AG08395 (cell line): ENCODE measurements around the gene CEPT1.

Source experiments
- DNase-seq: peaks from one replicate; pipeline ENCODE4 v3.0.0; 2012; ENCODE audit warnings: mixed read lengths, low spot score

The CEPT1 gene

DNA sequence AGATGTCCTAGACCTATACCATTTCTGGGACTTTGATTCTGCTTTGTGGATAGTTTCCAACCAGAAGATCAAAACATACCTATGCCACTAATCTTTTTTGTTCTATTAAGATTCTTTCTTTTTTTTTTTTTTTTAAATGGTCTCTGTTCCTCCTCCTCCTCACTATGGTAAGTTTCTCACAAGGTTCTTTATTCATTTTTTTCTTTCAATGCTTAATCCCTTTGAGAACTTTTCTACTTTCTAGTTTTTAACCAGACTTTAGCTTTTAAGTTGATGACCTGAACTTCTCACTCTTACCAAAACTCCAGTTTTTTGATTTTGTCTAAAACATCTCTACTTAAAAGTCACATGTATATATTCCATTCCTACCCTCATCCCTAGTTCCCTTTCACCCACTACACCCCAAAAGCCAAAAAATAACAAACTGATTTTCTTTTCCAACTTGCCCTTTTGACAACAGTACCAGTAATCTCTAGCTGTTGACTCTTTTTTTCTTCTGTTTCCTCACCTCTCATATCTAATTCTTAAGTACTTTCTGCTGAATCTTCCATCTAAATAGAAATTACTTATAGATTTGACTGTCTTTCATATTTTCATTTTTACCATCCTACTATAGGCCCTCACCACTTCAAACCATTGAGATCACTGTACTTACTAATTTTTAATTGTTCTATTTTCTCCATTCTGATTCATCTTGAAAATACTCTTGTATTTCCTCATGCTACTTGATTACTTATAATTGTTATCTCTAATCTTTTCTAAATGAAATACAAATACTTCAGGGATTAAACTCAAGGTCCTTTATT lies 6.1 kb downstream of the CEPT1 start:
- no peak for DNase-seq

GRCh38 chr1:111147948-111148347 lies 7.9 kb downstream of the CEPT1 start:
- DNase-seq: no peak

DNA sequence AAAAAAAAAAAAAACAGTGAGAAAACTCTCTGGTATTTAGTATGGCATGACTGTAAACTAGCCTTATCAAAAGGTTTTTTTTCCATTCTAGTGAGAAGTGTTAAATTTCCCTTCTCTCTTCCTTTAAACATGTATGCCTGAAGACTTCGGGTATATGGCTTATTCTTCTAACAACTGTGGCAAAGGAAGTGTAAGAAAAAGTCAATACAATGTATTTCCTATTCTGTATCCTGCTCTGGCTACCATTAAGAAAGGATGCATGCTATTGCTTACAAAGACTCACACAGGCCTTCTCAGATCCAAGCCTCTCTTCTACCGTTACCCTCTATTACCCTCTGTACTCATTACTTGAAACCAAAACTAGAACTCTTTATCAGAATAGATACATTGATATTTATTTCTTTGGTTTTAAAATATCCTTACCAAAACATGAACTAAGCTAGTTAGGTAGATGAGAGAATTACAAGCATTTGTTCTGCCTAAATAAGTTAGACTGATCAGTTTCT lies 8.4 kb downstream of the CEPT1 start:
- no peak for DNase-seq

- no peak for DNase-seq
Measured at GRCh38 chr1:111151838-111152237, 11.8 kb downstream of the CEPT1 start.

DNA sequence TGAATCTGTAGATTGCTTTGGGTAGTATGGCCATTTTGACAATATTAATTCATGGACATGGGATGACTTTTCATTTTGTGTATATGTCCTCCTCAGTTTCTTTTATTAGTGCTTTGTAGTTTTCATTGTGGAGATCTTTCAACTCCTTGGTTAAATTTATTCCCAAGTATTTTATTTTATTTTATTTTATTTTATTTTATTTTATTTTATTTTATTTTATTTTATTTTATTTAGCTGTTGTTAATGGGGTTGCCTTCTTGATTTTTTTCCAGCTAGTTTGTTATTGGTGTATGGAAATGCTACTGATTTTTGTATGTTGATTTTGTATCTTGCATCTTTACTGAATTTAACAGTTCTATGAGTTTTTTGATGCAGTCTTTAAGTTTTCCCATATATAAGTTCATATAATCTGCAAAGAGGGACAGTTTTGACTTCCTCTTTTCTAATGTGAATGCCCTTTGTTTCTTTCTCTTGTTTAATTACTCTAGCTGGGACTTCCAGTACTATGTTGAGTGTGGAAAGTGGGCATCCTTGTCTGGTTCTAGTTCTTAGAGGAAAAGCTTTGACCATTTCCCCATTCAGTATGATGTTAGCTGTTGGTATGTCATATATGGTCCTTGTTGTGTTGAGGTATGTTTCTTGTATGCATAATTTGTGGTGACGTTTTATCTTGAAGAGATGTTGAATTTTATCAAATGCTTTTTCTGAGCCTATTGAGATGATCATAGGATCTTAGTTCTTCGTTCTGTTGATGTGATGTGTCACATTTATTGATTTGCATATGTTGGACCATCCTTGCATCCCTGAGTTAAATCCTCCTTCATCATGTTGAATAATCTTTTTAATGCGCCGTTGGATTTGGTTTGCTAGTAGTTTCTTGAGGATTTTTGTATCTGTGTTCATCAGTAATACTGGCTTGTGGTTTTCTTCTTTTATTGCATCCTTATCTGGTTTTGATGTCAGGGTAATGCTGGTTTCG lies 14.3 kb downstream of the CEPT1 start:
- no peak for DNase-seq

DNA sequence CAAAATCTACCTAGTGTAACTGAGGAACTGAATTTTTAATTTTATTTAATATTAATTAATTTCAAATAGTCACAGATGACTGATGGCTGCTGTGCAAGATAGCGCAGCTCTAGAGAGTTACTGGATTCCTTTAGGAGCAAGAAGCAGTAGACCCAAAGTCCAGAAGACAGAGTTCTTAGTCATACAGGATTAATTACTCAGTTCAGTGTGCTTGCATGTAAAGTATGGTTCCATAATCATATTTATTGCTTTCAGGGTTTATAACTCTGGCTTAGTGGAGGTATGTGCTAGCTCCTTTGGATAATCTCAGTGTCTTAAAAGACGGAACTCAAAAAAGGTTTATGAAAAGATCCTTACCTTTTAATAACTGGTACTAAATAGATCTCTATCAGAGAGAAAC lies 17.4 kb downstream of the CEPT1 start:
- DNase-seq: no peak

DNA sequence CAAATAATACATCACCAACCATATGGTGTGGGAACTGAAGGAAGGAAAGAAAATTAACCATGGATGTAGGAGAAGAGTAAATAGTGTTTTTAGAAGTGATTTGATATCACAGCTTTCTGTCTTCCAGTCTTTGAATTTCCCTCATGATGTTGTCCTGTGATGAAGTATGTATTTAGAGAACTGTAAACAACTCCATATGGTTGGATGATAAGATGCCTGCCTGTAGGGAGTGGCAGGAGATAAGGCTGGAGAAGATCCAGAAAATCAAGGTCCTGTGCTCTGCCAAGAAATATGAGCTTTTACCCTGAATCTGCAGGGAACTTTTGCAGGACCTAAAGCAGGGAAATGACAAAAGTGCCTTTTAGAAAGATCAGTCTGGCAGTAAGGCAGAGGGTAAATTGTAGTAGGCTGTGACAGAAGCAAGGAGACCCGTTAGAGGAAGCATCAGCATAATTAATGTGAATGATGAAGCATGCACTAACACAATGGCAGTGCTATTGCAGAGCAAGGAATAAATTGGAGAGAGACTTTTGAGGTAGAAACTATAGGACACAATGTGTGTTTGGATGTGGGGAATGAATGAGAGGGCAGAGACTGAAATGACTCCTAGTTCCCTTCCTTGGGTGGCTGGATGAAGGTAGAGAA lies 21.9 kb downstream of the CEPT1 start:
- no peak for DNase-seq

DNA sequence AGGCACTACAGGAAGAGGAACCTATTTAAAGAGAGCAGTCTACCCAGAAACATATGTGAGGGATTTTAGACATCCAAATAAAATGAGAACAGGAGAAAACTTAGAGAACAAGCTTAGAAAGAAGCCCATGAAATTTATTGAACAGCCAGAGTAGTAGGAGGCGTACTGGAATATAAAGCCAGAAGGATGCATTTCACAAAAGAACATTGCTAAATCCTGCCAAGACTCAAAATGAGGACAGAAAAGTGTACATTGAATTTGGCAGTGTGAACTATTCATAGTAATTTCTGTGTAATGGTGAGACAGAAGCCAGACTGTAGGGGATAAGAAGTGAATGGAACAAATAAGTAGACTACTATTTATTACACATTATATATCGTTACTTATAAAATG lies 22.5 kb downstream of the CEPT1 start:
- DNase-seq: no peak

GRCh38 chr1:111163363-111163762 lies 23.3 kb downstream of the CEPT1 start:
- no peak for DNase-seq

DNA sequence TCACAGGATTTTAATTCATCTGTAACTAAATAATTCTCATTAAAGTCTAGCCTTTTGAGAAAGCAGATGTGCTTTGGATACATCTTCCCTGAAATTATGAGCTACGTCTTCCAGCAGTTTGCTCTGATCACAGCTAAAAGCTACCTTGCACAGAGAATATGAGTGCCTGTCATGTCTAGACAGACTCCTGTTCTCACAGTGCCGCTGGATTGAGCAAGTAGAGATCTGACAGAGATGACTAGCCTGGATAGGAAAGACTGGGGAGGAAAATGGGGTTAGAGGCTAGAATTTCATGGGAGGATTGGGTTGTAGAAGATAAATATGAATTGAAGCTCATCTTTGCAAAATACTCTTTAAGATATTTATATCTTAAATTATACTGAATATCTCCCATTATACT lies 24.1 kb downstream of the CEPT1 start:
- no peak for DNase-seq

- DNase-seq: no peak
Measured at GRCh38 chr1:111172463-111172862, 32.4 kb downstream of the CEPT1 start.

- DNase-seq: no peak
Measured at GRCh38 chr1:111174070-111174469, 34.0 kb downstream of the CEPT1 start.

DNA sequence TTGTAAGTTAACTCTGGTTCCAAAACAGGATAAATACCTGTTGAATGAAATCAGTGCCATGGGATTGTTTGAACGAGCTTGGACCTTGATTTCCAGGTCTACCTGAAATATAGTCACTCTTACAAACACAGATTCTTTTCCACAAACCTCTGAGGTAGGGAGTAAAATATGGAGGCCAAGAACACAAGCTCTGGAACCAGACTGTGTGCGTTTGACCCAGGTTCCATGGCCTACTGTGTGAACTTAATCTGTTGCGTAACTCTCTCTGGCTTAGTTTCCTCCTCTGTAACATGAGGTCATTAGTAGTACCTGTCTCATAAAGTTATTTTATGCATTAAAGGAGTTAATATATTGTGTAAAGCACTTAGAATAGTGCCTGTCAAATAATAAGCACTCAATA lies 35.3 kb downstream of the CEPT1 start:
- no peak for DNase-seq

GRCh38 chr1:111176678-111177077 lies 36.7 kb downstream of the CEPT1 start:
- no peak for DNase-seq

GRCh38 chr1:111179968-111180533 lies 40.0 kb downstream of the CEPT1 start:
- DNase-seq: no peak

DNA sequence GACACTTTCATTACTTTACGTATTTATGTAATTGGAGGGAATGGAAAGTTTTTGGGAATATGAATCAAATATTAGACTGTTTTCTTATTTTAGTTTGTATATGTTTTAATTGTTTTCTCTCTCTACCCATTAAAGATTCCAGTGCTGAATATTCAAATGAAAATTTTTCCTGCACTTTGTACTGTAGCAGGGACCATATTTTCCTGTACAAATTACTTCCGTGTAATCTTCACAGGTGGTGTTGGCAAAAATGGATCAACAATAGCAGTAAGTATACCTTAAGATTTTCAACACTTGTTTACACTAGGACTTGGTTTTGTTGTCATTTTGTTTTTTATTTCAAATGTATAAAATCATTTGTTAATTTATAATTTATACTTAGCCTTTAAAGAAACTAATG lies 42.0 kb downstream of the CEPT1 start:
- no peak for DNase-seq

DNA sequence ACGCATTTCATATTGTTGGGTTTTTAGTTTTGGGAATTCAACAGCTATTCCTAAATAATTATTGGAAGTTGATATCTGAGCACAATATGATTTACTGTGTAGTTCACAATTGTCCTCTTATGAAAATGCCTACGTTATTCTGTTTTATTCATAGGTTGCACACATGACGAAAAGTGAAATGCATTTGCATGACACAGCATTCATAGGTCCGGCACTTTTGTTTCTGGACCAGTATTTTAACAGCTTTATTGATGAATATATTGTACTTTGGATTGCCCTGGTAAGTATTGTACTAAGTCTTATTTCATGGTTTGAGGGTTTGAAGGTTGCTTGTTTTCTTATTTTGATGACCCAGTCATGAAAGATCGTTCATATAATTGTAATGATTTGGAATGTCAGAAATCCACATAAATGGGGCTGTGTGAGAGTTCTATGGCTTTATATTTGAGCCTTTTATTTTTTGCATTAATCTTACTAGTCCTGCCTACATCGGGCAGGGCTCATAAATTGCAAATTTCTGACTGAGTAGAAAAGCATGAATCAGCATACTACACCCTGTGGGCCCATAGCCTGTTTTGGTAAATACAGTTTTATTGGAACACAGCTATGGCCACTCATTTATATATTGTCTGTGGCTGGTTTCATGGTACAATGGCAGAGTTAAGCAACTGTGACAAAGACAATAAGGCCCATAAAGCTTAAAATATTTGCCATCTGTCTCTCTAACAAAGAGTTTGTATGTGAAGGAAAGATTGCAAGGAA lies 43.5 kb downstream of the CEPT1 start:
- no peak for DNase-seq

DNA sequence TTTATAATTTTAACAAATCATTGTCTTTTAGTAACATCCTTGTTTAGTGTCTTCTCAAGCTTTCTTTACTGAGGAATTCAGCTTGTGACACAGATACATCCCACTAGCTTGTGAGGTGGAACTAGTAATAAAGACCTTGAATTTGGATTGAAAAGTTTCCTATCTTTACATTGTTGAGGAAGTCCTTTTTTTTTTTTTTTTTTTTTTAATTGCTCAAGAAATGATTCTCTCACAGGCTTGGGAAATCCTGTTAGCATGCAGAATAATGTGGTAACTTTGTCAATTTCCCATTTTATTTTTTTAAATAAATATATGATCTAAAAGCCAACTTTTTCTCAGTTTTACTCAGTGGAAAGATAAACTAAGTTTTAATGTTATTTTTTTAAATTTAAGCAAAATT lies 44.6 kb downstream of the CEPT1 start:
- no peak for DNase-seq

DNA sequence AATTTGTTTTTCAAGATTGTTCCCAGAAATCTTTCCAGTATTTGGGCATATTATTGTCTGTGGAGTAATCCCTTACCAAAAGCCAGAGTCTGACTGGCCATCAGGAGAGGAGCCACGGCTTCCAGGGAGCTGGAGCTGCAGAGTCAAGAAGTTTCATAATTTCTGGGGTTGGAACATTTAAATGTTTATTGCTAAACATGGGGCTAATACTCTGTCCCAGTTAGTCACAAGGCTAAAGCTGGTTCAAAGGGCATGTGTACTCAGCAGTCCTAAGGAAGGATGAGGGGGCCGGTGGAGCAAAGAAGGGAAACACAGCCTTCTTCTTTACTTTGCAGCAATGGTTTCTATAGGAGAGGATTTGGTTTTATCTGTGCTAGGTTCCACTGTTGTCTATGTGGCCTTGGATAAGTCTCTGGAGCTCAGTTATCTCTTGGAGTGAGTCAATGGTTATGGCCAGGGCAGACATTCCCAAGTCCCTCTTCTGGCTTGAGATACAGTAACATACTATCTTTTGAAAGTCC lies 51.0 kb downstream of the CEPT1 start:
- peak; percentile 58 for DNase-seq

DNA sequence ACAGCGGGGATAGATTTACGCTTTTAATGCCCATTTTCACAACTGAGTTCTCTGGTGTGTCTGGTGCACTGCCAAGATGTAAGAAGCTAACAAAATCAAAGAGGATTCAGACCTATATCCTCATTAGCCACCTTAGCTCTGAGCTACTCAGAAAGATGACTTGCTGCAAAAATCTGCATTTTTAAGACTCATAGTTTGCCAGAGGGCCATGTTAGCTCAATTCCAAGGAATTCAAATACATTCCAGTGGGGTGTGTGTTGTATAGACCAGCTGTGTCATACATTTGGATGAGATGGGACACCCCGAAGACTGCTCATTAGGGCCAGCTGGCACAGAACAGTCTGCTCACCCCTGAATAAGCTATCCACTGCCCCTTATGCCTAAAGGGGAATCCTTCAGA lies 51.5 kb downstream of the CEPT1 start:
- peak; percentile 93 for DNase-seq

DNA sequence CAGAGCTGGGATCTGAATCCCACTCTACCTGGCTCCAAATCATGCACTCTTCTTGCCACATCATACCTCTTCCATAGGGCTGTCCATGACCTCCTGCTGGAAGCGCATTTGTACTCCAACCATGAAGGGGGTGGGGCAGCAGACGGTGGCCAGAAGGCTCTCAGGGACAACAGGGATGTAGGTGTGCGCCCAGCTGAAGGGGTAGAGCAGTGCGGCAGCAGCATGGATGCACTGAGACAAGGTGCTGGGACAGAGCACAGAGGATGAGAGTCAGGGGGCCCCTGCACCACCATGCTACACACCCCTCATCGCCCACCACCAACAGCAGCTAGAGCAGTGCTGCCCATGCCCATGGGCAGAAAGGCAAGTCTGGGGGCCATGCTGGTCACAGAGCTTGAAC lies 52.1 kb downstream of the CEPT1 start:
- no peak for DNase-seq
